Esophagus squamous epithelium (tissue), 5 donors: ENCODE results near the gene ENPP1. TPM values are rescaled to one million over a fixed set of nuclear protein-coding genes. Genes with fewer than 3 reads are reported as not detected.

ENCODE experiments used
- DNase-seq: peaks from one replicate; lab custom pipeline; 2025; lab: John Stamatoyannopoulos, UW
- H3K27ac ChIP-seq, 4 donors: fragments of 200-600 bp; sonication (generic); one replicate each; pipeline ENCODE4 v1.5.1; 2016 to 2019; ENCODE audit warnings: mild to moderate bottlenecking in 1 of 4
- H3K27me3 ChIP-seq, 4 donors: fragments of 200-600 bp; sonication (generic); 1 replicate in 3 of 4; 2 replicates in 1 of 4; pipeline versions ENCODE4 v1.5.1 to v1.6.0; 2017 to 2021; ENCODE audit warnings: antibody characterized with exemption in 1 of 4
- H3K36me3 ChIP-seq, 3 donors: fragments of 200-600 bp; sonication (generic); one replicate each; pipeline ENCODE4 v1.5.1; 2016 to 2019
- H3K4me1 ChIP-seq, 3 donors: fragments of 200-600 bp; sonication (generic); one replicate each; pipeline ENCODE4 v1.5.1; 2017 to 2019
- H3K4me3 ChIP-seq, 4 donors: fragments of 200-600 bp; sonication (generic); 1 replicate in 3 of 4; 2 replicates in 1 of 4; pipeline ENCODE4 v1.5.1; 2016 to 2019; ENCODE audit warnings: mild to moderate bottlenecking in 2 of 4, moderate library complexity in 1 of 4
- H3K9me3 ChIP-seq, 3 donors: fragments of 200-600 bp; sonication (generic); one replicate each; pipeline ENCODE4 v1.5.1; 2016 to 2019
- POLR2A ChIP-seq, 4 donors: fragments of 450-650 bp; IDR thresholded peaks; one replicate each; pipeline ENCODE4 v1.6.1; 2017; ENCODE audit warnings: antibody characterized with exemption in 4 of 4, mild to moderate bottlenecking in 4 of 4, moderate library complexity in 3 of 4
- WGBS, 2 donors: methylation state at CpG; one replicate each; pipeline ENCODE4 v1.1.5; 2018; 5-methylcytosine and 5-hydroxymethylcytosine counted together
- intact Hi-C: fragments of 100-400 bp; cut with DNase I; formaldehyde crosslinking; loops from one replicate; pipeline ENCODE4 v1.15.0; 2022
- total RNA-seq, 4 donors: library from RNA; depleted of rRNA; stranded (reverse); fragments of >200 nt; gene quantifications; one replicate each; pipeline ENCODE4 v1.1.0, GENCODE V29; 2016
- TF ChIP-seq, protein P1 (sequence below), 6 experiments: fragments of 450-650 bp in 4 of 6; fragments of 200-600 bp in 2 of 6; sonication (generic) in 2 of 6; IDR thresholded peaks; one replicate each; pipeline ENCODE4 v1.5.1; 2016 to 2019; ENCODE audit warnings: antibody characterized with exemption in 6 of 6, mild to moderate bottlenecking in 4 of 6, moderate library complexity in 4 of 6
- donor health status: DM: yes; HTN: yes; CAD: no.

ENPP1 gene
- total RNA-seq, 4 donors from 2014 or later = 0.76 to 12.6 (median 3.2) TPM

DNA sequence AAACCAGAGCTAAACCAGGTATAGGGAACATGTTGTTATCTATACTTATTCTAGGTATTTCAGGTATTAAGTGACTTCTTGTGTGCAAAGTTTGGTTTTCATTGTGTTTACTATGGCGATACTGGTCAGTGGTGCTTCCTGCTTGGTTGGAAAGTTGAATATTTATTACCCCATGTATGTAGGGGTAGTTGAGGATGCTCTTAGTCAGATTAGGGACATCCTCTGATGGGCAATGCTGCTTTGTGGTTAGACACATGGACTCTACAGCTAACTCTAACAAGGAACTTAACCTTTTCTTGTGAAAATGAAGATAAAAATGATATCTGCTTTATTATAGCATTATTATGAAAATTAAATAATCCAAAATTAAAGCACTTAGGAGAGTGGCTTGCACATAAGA is 44.1 kb upstream of the ENPP1 start:
- Histone ChIP-seq H3K9me3 (no peaks in the 10 kb centered on the region), H3K4me3 (no peak overlapping the region), H3K27ac (no peak overlapping the region), H3K4me1 (peaks cover 0 to 7% (median 0%) of the 10 kb centered on the region in 3 donors), H3K36me3 (no peaks in the 10 kb centered on the region), H3K27me3 (peaks cover 0 to 3% (median 0%) of the 10 kb centered on the region in 4 donors)
- TF ChIP-seq, protein P1, sequence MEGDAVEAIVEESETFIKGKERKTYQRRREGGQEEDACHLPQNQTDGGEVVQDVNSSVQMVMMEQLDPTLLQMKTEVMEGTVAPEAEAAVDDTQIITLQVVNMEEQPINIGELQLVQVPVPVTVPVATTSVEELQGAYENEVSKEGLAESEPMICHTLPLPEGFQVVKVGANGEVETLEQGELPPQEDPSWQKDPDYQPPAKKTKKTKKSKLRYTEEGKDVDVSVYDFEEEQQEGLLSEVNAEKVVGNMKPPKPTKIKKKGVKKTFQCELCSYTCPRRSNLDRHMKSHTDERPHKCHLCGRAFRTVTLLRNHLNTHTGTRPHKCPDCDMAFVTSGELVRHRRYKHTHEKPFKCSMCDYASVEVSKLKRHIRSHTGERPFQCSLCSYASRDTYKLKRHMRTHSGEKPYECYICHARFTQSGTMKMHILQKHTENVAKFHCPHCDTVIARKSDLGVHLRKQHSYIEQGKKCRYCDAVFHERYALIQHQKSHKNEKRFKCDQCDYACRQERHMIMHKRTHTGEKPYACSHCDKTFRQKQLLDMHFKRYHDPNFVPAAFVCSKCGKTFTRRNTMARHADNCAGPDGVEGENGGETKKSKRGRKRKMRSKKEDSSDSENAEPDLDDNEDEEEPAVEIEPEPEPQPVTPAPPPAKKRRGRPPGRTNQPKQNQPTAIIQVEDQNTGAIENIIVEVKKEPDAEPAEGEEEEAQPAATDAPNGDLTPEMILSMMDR (IDR thresholded peaks at IDR 0.05) = no peak
- TF ChIP-seq POLR2A (IDR thresholded peaks at IDR 0.05) = no peak
- DNase-seq = no peak
- intact Hi-C loops = no loop called here
- WGBS, 2 donors = 64 to 82% methylated on average over 1 of the region's 1 CpG

DNA sequence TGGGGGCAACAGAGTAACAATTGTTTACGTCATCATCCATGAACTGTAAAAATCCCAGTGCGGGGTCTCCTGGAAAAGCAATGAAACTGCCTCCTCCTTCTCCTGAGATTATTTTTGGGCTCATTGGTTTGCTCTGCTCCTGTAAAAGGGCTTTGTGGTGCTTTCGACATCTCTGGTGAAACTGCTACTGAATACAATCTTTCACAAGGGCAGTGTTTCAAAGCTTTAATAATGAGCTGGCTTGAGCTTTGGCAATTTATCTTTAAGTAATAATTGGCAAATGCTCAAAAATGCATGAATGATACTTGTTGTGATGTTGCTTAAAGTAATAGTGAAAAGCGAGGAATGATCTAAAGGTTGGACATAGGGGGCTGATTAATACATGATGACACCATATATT is 43.5 kb upstream of the ENPP1 start:
- Histone ChIP-seq H3K9me3 (no peaks in the 10 kb centered on the region), H3K4me3 (no peak overlapping the region), H3K4me1 (peaks cover 0 to 7% (median 0%) of the 10 kb centered on the region in 3 donors), H3K36me3 (no peaks in the 10 kb centered on the region), H3K27ac (no peak overlapping the region), H3K27me3 (peaks cover 0 to 3% (median 0%) of the 10 kb centered on the region in 4 donors)
- 71 to 82% methylated on average over 4 of the region's 4 CpGs for WGBS, 2 donors
- no peak for DNase-seq
- TF ChIP-seq POLR2A (IDR thresholded peaks at IDR 0.05) = no peak
- TF ChIP-seq, protein P1 (IDR thresholded peaks at IDR 0.05) = no peak
- intact Hi-C loops = no loop called here

DNA sequence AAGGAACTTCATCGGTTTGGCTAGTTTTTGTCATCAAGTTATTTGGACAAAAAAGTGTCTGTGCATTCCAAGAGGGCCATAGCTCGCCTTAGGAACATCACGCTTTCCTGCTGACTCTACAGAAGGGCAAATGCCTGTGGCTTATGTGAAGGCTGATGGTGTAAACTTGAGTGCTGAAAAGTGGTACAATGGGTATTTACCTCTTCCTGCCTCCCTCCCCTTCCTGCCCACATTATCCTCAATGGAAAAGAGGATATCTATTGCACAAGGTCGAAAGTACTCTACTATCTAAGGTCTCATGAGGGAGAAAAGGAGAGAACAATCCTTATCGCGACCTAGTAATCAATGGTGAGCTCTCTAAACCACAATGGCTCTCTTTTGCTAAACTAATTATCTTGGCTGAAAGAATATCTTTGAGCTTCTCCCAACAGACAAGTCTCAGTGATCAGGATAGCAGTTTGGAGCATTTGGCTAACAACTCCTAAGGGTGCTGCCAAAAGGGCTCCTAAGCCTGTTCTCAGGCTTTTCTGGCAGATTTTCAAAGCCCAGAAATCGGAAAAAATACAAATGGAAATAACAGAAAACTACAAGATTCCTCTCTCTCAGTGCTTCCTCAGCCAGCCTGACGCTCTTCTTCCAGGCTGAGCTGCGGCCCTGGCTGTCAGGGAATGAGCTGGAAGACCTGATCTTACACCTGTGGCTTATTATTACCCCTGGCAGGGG is 42.6 kb upstream of the ENPP1 start:
- WGBS, 2 donors = 59 to 62% methylated on average over 9 of the region's 9 CpGs
- H3K9me3 ChIP-seq = no peaks in the 10 kb centered on the region
- H3K36me3 ChIP-seq = no peaks in the 10 kb centered on the region
- intact Hi-C loops = no loop called here
- no peak overlapping the region for H3K4me3 ChIP-seq
- no peak overlapping the region for H3K27ac ChIP-seq
- TF ChIP-seq, protein P1 (IDR thresholded peaks at IDR 0.05) = no peak
- TF ChIP-seq POLR2A (IDR thresholded peaks at IDR 0.05) = no peak
- peaks cover 0 to 3% (median 0%) of the 10 kb centered on the region in 4 donors for H3K27me3 ChIP-seq
- DNase-seq = no peak
- peaks cover 0 to 7% (median 0%) of the 10 kb centered on the region in 3 donors for H3K4me1 ChIP-seq

- intact Hi-C loops = no loop called here
- WGBS, 2 donors = 73 to 87% methylated on average over 3 to 4 of the region's 4 CpGs
- TF ChIP-seq POLR2A (IDR thresholded peaks at IDR 0.05) = no peak
- TF ChIP-seq, protein P1 (IDR thresholded peaks at IDR 0.05) = no peak
- no peak overlapping the region for H3K4me3 ChIP-seq
- peaks cover 0 to 3% (median 0%) of the 10 kb centered on the region in 4 donors for H3K27me3 ChIP-seq
- no peak for DNase-seq
- no peak overlapping the region for H3K27ac ChIP-seq
- H3K36me3 ChIP-seq = no peaks in the 10 kb centered on the region
- H3K4me1 ChIP-seq = peaks cover 0 to 7% (median 0%) of the 10 kb centered on the region in 3 donors
- no peaks in the 10 kb centered on the region for H3K9me3 ChIP-seq
Observed at GRCh38 chr6:131765804-131766135, 42.0 kb upstream of the ENPP1 start.

DNA sequence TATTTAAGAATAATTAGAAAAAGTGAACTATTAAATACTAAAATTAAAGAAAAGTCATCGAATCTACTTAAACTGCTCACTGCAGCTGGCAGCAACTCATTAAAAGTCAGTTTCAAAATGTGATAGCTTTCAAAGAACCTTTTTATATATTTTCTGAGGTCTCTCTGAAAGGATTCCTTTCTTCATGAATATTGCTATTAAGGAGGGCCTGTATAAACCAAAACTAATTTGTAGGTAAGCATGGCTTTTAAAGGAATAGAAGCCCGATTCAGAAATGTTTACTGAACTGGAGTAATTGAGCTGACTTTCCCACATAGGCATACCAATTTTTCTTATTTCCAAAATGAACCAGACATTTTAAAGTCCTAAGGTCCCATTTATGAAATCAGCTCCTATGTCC is 41.2 kb upstream of the ENPP1 start:
- Histone ChIP-seq H3K27me3 (peaks cover 0 to 3% (median 0%) of the 10 kb centered on the region in 4 donors), H3K9me3 (no peaks in the 10 kb centered on the region), H3K4me3 (no peak overlapping the region), H3K27ac (no peak overlapping the region), H3K4me1 (peaks cover 0 to 7% (median 0%) of the 10 kb centered on the region in 3 donors), H3K36me3 (no peaks in the 10 kb centered on the region)
- intact Hi-C loops = no loop called here
- 64 to 71% methylated on average over 2 of the region's 2 CpGs for WGBS, 2 donors
- TF ChIP-seq, protein P1 (IDR thresholded peaks at IDR 0.05) = no peak
- no peak for TF ChIP-seq POLR2A (IDR thresholded peaks at IDR 0.05)
- DNase-seq = no peak
